ENCODE data around the gene DNAJC10. TPM values are rescaled to one million over a fixed set of nuclear protein-coding genes. Genes with fewer than 3 reads are reported as not detected.

DNAJC10 gene
- total and polyA plus RNA-seq, 2 donors (not counting 3 experiments of a cell fraction or from before 2014, with no cell fraction given) = 45.1 to 201 TPM

- H3K9ac ChIP-seq (replicated peaks; ENCODE audit: extremely low read depth, insufficient read depth, low read length) = no peak overlapping the region
Measured at GRCh38 chr2:182826496-182826895, 110.4 kb downstream of the DNAJC10 start.

More at GRCh38 chr2:182826496-182826895, 110.4 kb downstream of the DNAJC10 start:
- Histone ChIP-seq H3K4me1 (ENCODE audit: control insufficient read depth, extremely low read depth, insufficient read depth, low read length) (no peaks in the 10 kb centered on the region), H4K20me1 (replicated peaks; ENCODE audit: control insufficient read depth, extremely low read depth, insufficient read depth, low read length) (no peaks in the 10 kb centered on the region), H3K79me2 (ENCODE audit: control insufficient read depth, insufficient read depth, low read length) (no peaks in the 10 kb centered on the region), H3K9me3 (replicated peaks; ENCODE audit: control insufficient read depth, insufficient read depth, low read length) (no peaks in the 10 kb centered on the region), H3K36me3 (ENCODE audit: control insufficient read depth in 2 of 2, extremely low read depth in 1 of 2, insufficient read depth in 2 of 2, low read length in 2 of 2) (no peaks in the 10 kb centered on the region), H3K9me1 (replicated peaks; ENCODE audit: control insufficient read depth, extremely low read depth, insufficient read depth, low read length) (no peaks in the 10 kb centered on the region), H3K4me2 (ENCODE audit: insufficient read depth, low read length) (no peak overlapping the region), H3K4me3 (replicated peaks in 1 of 3; ENCODE audit: insufficient read depth in 1 of 3, low read depth in 1 of 3, low read length in 3 of 3) (no peak overlapping the region), H3K27me3 (ENCODE audit: control insufficient read depth in 2 of 2, insufficient read depth in 2 of 2, low read length in 2 of 2) (peaks cover 3 to 7% of the 10 kb centered on the region in 2 experiments), H3K27ac (ENCODE audit: insufficient read depth, low read depth, low read length) (no peak overlapping the region), H2AFZ (ENCODE audit: low read depth, low read length) (no peak overlapping the region)
- intact Hi-C loops (cut with micrococcal nuclease) = no loop called here
- ChIA-PET POLR2A (no interaction called here), CTCF (no interaction called here)
- DNase-seq (ENCODE audit: low read depth, low spot score) (no peak), FAIRE-seq (no peak)
- no TSS peak for BruUV-seq (replicated peaks)
- TF ChIP-seq EZH2 (IDR thresholded peaks at IDR 0.05; ENCODE audit: borderline replicate concordance, low read depth, low read length, severe bottlenecking) = no peak
- TF ChIP-seq MAX (IDR thresholded peaks at IDR 0.05; ENCODE audit: insufficient read depth, insufficient read length) = no peak
- no peak for TF ChIP-seq POLR2A (IDR thresholded peaks at IDR 0.05; ENCODE audit: low read depth, low read length)
- no peak for TF ChIP-seq JUN (IDR thresholded peaks at IDR 0.05; ENCODE audit: borderline replicate concordance, insufficient read depth, insufficient read length, low read depth)
- no peak for TF ChIP-seq MYC (IDR thresholded peaks at IDR 0.05; ENCODE audit: low read depth, low read length)
- TF ChIP-seq CTCF (IDR thresholded peaks at IDR 0.05; ENCODE audit: extremely low read depth in 1 of 2, insufficient read depth in 1 of 2, low read depth in 1 of 2, low read length in 2 of 2) = no peak
- TF ChIP-seq GATA2 (IDR thresholded peaks at IDR 0.05; ENCODE audit: insufficient read depth, insufficient read length, low read depth, low read length) = no peak
- TF ChIP-seq POLR2AphosphoS5 (IDR thresholded peaks at IDR 0.05; ENCODE audit: insufficient read depth, low read depth, low read length) = no peak
- TF ChIP-seq FOS (IDR thresholded peaks at IDR 0.05; ENCODE audit: borderline replicate concordance, insufficient read depth, low read length) = no peak
- dilution Hi-C loops (cut with MboI; ENCODE audit: extremely low pct_ligation_motif_present, low sequenced_read_pairs) = no loop called here
